GM04504 (cell line): Measurements from ENCODE around the gene KIT.

Experiments used
- DNase-seq: peaks from one replicate; pipeline ENCODE4 v3.0.0-alpha.2; 2012; ENCODE audit warnings: low read depth

Gene KIT

GRCh38 chr4:54745031-54745770, 87.4 kb downstream of the KIT start:
- no peak for DNase-seq

DNA sequence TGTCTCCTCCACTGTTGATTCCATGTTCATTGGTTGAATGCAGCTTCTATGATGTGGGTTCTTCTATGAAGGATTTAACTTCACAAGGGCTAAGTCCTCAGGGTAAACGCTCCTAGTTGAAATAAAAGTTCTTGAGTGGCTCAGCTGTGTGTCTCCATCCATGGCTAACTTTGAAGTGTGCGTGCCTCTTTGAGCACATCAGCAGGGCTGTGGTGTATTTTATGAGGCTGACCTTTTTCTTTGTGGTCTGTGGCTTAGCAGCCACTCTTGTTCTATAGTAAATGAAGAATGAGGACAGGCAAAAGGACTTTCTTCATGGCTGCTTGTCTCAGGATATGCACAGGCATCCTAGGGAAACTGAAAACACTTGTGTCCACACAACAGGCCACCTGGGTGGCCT, 88.5 kb downstream of the KIT start:
- peak; percentile 65 for DNase-seq

DNA sequence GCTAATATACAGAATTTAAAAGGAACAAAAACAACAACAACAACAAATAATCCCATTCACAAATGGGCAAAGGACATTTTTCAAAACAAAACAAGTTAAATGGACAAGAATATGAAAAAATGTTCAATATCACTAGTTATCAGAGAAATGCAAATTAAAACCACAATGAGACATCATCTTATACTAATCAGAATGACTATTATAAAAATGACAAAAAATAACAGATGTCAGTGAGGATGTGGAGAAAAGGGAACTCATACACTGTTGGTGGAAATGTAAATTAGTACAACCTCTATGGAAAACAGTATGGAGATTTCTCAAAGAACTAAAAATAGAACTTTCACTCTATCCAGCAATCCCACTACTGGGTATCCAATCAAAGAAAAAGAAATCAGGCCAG, 92.6 kb downstream of the KIT start:
- no peak for DNase-seq

- DNase-seq, result no peak
These were observed 96.6 kb downstream of the KIT start for GRCh38 chr4:54754394-54754793.

GRCh38 chr4:54764476-54764875, 106.7 kb downstream of the KIT start:
- no peak for DNase-seq

DNA sequence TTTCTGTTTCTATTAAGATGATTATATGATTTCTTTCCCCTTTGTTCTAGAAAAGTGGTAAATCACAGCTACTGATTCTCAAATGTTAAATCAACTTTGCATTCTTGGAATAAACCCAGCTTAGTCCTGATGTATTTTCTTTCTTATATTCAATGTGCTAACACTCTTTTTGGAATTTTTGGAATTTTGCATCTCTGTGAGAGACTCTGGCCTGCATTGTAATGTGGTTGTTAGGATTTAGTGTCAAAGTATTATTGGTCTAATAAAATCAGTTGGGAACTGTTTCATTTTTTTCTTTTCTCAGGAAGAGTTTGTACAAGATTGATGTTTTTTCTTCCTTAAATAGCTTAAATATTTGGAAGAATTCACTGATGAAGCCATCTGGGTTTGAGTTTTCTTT, 109.6 kb downstream of the KIT start:
- DNase-seq, result no peak

GRCh38 chr4:54773022-54773421, 115.3 kb downstream of the KIT start:
- no peak for DNase-seq

- DNase-seq, result no peak
These were observed 121.3 kb downstream of the KIT start for GRCh38 chr4:54779036-54779435.

GRCh38 chr4:54779476-54780148, 121.9 kb downstream of the KIT start:
- DNase-seq, result no peak

DNA sequence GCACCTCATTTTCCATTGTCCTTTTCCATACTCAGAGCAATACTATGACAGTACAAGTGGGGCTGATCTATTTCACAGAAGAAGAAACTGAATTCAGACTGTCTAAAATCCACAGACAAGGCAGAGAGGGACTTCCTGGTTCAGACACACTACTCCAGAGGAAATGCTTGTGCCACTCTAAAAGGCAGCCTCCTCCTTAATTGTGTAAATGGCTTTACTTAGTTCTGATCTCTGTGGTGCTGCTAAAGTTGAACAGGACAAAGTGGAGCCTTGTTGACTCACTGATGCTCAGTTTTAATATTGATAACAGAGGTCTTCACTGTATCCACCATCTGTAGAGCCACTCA, 122.4 kb downstream of the KIT start:
- DNase-seq, result no peak

DNA sequence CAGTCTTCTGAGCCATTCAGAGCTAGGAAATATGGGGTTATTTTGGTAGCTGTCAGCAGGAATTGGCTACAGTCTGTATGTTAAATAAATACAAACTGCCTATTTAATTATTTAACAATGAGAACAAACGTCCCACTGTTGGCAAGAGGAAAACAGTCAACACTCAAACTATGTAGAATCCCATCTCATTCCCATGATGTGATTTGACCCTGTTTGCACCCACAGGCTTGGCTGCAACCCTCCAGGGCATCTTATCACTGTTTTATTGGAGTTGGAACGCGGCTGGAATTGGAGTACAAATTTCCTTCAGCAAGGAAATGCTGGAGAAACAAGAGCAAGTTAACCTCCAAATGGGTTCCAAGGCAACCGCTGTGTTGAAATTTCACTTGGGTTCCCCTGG, 124.0 kb downstream of the KIT start:
- peak; percentile 48 for DNase-seq

GRCh38 chr4:54783402-54784110, 125.8 kb downstream of the KIT start:
- DNase-seq, result peak; percentile 32

- peak; percentile 93 for DNase-seq
These were observed 126.5 kb downstream of the KIT start for GRCh38 chr4:54784161-54784671.
